ENCODE data around the gene PRUNE2.

DNA sequence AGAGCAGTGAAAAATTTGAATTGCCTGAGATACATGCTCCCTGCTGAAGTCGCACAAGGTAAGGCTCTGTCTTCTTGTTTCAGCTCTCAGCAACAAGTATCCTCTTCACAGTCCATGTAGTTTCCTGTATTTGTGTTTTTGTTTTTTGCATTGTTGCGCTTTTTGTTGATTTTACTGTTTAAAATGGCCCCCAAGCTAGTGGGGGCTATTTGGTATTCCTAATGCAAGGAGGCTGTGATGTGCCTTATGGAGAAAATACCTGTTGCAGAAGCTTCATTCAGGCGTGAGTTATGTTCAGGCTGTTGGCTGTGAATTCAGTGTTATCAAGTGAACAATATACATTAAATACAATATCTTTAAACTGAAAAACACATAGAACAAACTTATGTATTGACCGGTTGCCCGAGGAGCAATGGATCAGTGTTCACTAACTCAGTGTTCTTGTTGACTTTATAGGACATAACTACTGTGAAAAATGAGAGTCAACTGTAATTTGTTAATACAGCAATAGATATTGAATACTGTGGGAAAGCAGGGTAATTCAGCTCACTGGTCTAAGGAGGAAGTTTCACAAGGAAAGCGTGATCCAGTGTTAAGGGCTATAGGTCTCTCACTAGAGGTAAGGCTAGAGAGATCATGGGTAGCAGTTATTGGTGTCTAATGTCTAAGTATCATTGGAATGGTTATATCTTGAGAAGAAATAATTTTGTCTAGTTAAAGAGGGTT is 296.5 kb downstream of the PRUNE2 start:
- TF ChIP-seq, protein P1, sequence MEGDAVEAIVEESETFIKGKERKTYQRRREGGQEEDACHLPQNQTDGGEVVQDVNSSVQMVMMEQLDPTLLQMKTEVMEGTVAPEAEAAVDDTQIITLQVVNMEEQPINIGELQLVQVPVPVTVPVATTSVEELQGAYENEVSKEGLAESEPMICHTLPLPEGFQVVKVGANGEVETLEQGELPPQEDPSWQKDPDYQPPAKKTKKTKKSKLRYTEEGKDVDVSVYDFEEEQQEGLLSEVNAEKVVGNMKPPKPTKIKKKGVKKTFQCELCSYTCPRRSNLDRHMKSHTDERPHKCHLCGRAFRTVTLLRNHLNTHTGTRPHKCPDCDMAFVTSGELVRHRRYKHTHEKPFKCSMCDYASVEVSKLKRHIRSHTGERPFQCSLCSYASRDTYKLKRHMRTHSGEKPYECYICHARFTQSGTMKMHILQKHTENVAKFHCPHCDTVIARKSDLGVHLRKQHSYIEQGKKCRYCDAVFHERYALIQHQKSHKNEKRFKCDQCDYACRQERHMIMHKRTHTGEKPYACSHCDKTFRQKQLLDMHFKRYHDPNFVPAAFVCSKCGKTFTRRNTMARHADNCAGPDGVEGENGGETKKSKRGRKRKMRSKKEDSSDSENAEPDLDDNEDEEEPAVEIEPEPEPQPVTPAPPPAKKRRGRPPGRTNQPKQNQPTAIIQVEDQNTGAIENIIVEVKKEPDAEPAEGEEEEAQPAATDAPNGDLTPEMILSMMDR (optimal IDR thresholded peaks at IDR 0.05 in 1 of 3, IDR thresholded peaks at IDR 0.05 in 1 of 3, conservative IDR thresholded peaks at IDR 0.05 in 1 of 3; ENCODE audit: extremely low read depth in 1 of 3, insufficient read depth in 2 of 3, low read length in 3 of 3) = no peak
- no peak for TF ChIP-seq EZH2 (IDR thresholded peaks at IDR 0.05; ENCODE audit: low read length)

Data from keratinocyte (primary cell).